ENCODE results near the gene FUBP3. TPM values are rescaled to one million over a fixed set of nuclear protein-coding genes. Genes with fewer than 3 reads are reported as not detected.

The FUBP3 gene
- total RNA-seq, 1 donor from 2014 or later = 87.2 TPM

GRCh38 chr9:130544364-130544763 is 35.0 kb upstream of the FUBP3 start:
- H3K36me3 Mint-ChIP-seq = no peaks in the 10 kb centered on the region
- H3K9me3 Mint-ChIP-seq = peaks cover 5% of the 10 kb centered on the region
- TF ChIP-seq EZH2 (IDR thresholded peaks at IDR 0.05) = no peak
- TF ChIP-seq EZH2phosphoT487 (IDR thresholded peaks at IDR 0.05) = no peak
- TF ChIP-seq CTCF (IDR thresholded peaks at IDR 0.05) = no peak
- H3F3A ChIP-seq (ENCODE audit: low read depth) = no peaks in the 10 kb centered on the region
- no peaks in the 10 kb centered on the region for H3K27me3 ChIP-seq
- no peak overlapping the region for H3K27ac ChIP-seq
- peaks cover 27% of the 10 kb centered on the region for H3K27me3 Mint-ChIP-seq (ENCODE audit: insufficient read depth, low read depth)
- H3K27ac Mint-ChIP-seq = no peak overlapping the region
- no peak overlapping the region for H2AFZ ChIP-seq (replicated peaks)
- H4K20me1 ChIP-seq (ENCODE audit: low read depth) = no peaks in the 10 kb centered on the region
- H3K4me3 Mint-ChIP-seq = no peak overlapping the region
- H3K4me1 Mint-ChIP-seq = peaks cover 16% of the 10 kb centered on the region
- no peak overlapping the region for H3K4me3 ChIP-seq
- DNase-seq (ENCODE audit: low spot score) = no peak
- H3K79me2 ChIP-seq (ENCODE audit: low read depth) = no peaks in the 10 kb centered on the region
- no peak overlapping the region for H3K9ac ChIP-seq
- no peak overlapping the region for H3K4me2 ChIP-seq
- H3K9me3 ChIP-seq (ENCODE audit: low read depth) = no peaks in the 10 kb centered on the region
- H3K4me1 ChIP-seq = peaks cover 7% of the 10 kb centered on the region
- H3K36me3 ChIP-seq = no peaks in the 10 kb centered on the region

- H3K36me3 ChIP-seq = no peaks in the 10 kb centered on the region
- peaks cover 16% of the 10 kb centered on the region for H3K4me1 Mint-ChIP-seq
- H3K9me3 ChIP-seq (ENCODE audit: low read depth) = no peaks in the 10 kb centered on the region
- H3K9me3 Mint-ChIP-seq = peaks cover 12% of the 10 kb centered on the region
- H3K4me1 ChIP-seq = peaks cover 7% of the 10 kb centered on the region
- H3K27me3 Mint-ChIP-seq (ENCODE audit: insufficient read depth, low read depth) = peaks cover 17% of the 10 kb centered on the region
- TF ChIP-seq CTCF (IDR thresholded peaks at IDR 0.05) (no peak), EZH2 (IDR thresholded peaks at IDR 0.05) (no peak), EZH2phosphoT487 (IDR thresholded peaks at IDR 0.05) (no peak)
- H2AFZ ChIP-seq (replicated peaks) = no peak overlapping the region
- H3F3A ChIP-seq (ENCODE audit: low read depth) = no peaks in the 10 kb centered on the region
- no peak overlapping the region for H3K4me2 ChIP-seq
- peaks cover 1% of the 10 kb centered on the region for H3K36me3 Mint-ChIP-seq
- no peak overlapping the region for H3K4me3 ChIP-seq
- H4K20me1 ChIP-seq (ENCODE audit: low read depth) = no peaks in the 10 kb centered on the region
- H3K9ac ChIP-seq = no peak overlapping the region
- H3K4me3 Mint-ChIP-seq = no peak overlapping the region
- no peak overlapping the region for H3K27ac Mint-ChIP-seq
- H3K27me3 ChIP-seq = no peaks in the 10 kb centered on the region
- no peaks in the 10 kb centered on the region for H3K79me2 ChIP-seq (ENCODE audit: low read depth)
- H3K27ac ChIP-seq = no peak overlapping the region
- DNase-seq (ENCODE audit: low spot score) = no peak
Observed at GRCh38 chr9:130548103-130548502, 31.3 kb upstream of the FUBP3 start.

- Histone ChIP-seq H3K36me3 (no peaks in the 10 kb centered on the region), H3K79me2 (ENCODE audit: low read depth) (no peaks in the 10 kb centered on the region), H3K4me2 (no peak overlapping the region), H3K27ac (no peak overlapping the region), H4K20me1 (ENCODE audit: low read depth) (no peaks in the 10 kb centered on the region), H3F3A (ENCODE audit: low read depth) (no peaks in the 10 kb centered on the region), H3K9ac (no peak overlapping the region), H2AFZ (replicated peaks) (no peak overlapping the region), H3K9me3 (ENCODE audit: low read depth) (no peaks in the 10 kb centered on the region), H3K4me3 (no peak overlapping the region), H3K4me1 (peaks cover 2% of the 10 kb centered on the region), H3K27me3 (no peaks in the 10 kb centered on the region)
- H3K27me3 Mint-ChIP-seq (ENCODE audit: insufficient read depth, low read depth) = peaks cover 12% of the 10 kb centered on the region
- peak overlapping the region; percentile 65 for H3K4me3 Mint-ChIP-seq
- DNase-seq (ENCODE audit: low spot score) = no peak
- peaks cover 6% of the 10 kb centered on the region for H3K4me1 Mint-ChIP-seq
- peaks cover 12% of the 10 kb centered on the region for H3K9me3 Mint-ChIP-seq
- peaks cover 1% of the 10 kb centered on the region for H3K36me3 Mint-ChIP-seq
- no peak overlapping the region for H3K27ac Mint-ChIP-seq
- no peak for TF ChIP-seq CTCF (IDR thresholded peaks at IDR 0.05)
- TF ChIP-seq EZH2phosphoT487 (IDR thresholded peaks at IDR 0.05) = no peak
- TF ChIP-seq EZH2 (IDR thresholded peaks at IDR 0.05) = no peak
Observed at GRCh38 chr9:130549093-130549735, 30.2 kb upstream of the FUBP3 start.

Data from neural progenitor cell (in vitro differentiated cells).